Measurements from ENCODE around the gene TOX3. TPM values are rescaled to one million over a fixed set of nuclear protein-coding genes. Genes with fewer than 3 reads are reported as not detected.

TOX3 gene
- total and polyA plus RNA-seq, 2 of the 13 experiments (the other 11 are each of a cell fraction or from before 2014, with no cell fraction given), result 14.5 to 98.6 TPM

GRCh38 chr16:52389045-52389444, 157.9 kb downstream of the TOX3 start (continued):
- TF ChIP-seq ZNF281 (CRISPR knock-in tag; IDR thresholded peaks at IDR 0.05; ENCODE audit: borderline replicate concordance), result peak; percentile 63; the same call in 1 of the 2 replicates
- TF ChIP-seq NCOA2 (CRISPR knock-in tag; IDR thresholded peaks at IDR 0.05), result peak; percentile 19; the same call in 1 of the 2 replicates
- no peak for TF ChIP-seq TAF1 (CRISPR knock-in tag; IDR thresholded peaks at IDR 0.05)
- TF ChIP-seq, protein P1, sequence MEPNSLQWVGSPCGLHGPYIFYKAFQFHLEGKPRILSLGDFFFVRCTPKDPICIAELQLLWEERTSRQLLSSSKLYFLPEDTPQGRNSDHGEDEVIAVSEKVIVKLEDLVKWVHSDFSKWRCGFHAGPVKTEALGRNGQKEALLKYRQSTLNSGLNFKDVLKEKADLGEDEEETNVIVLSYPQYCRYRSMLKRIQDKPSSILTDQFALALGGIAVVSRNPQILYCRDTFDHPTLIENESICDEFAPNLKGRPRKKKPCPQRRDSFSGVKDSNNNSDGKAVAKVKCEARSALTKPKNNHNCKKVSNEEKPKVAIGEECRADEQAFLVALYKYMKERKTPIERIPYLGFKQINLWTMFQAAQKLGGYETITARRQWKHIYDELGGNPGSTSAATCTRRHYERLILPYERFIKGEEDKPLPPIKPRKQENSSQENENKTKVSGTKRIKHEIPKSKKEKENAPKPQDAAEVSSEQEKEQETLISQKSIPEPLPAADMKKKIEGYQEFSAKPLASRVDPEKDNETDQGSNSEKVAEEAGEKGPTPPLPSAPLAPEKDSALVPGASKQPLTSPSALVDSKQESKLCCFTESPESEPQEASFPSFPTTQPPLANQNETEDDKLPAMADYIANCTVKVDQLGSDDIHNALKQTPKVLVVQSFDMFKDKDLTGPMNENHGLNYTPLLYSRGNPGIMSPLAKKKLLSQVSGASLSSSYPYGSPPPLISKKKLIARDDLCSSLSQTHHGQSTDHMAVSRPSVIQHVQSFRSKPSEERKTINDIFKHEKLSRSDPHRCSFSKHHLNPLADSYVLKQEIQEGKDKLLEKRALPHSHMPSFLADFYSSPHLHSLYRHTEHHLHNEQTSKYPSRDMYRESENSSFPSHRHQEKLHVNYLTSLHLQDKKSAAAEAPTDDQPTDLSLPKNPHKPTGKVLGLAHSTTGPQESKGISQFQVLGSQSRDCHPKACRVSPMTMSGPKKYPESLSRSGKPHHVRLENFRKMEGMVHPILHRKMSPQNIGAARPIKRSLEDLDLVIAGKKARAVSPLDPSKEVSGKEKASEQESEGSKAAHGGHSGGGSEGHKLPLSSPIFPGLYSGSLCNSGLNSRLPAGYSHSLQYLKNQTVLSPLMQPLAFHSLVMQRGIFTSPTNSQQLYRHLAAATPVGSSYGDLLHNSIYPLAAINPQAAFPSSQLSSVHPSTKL (CRISPR knock-in tag; IDR thresholded peaks at IDR 0.05), result peak; percentile 39; the same call in 1 of the 2 replicates
- TF ChIP-seq, protein P2, sequence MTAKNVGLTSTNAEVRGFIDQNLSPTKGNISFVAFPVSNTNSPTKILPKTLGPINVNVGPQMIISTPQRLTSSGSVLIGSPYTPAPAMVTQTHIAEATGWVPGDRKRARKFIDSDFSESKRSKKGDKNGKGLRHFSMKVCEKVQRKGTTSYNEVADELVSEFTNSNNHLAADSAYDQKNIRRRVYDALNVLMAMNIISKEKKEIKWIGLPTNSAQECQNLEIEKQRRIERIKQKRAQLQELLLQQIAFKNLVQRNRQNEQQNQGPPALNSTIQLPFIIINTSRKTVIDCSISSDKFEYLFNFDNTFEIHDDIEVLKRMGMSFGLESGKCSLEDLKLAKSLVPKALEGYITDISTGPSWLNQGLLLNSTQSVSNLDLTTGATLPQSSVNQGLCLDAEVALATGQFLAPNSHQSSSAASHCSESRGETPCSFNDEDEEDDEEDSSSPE (CRISPR knock-in tag; IDR thresholded peaks at IDR 0.05), result no peak
- no peak for TF ChIP-seq ZKSCAN5 (CRISPR knock-in tag; IDR thresholded peaks at IDR 0.05)
- TF ChIP-seq GATAD2A (CRISPR knock-in tag; IDR thresholded peaks at IDR 0.05), result peak; percentile 23; the same call in 1 of the 2 replicates
- 0 out of 2 replicates have a peak, but pooled peaks have one; percentile 27 for TF ChIP-seq ZSCAN9 (CRISPR knock-in tag; IDR thresholded peaks at IDR 0.05; ENCODE audit: borderline replicate concordance)
- no peak for TF ChIP-seq ZNF232 (CRISPR knock-in tag; IDR thresholded peaks at IDR 0.05; ENCODE audit: borderline replicate concordance)
- TF ChIP-seq HNF1A (IDR thresholded peaks at IDR 0.05; ENCODE audit: low read depth), result peak; percentile 84
- TF ChIP-seq HNF1A (CRISPR knock-in tag; IDR thresholded peaks at IDR 0.05; ENCODE audit: borderline replicate concordance), result peak; percentile 33; the same call in 1 of the 2 replicates
- TF ChIP-seq SAP130 (CRISPR knock-in tag; IDR thresholded peaks at IDR 0.05; ENCODE audit: low read depth), result peak; percentile 14; the same call in 1 of the 2 replicates
- TF ChIP-seq TRAFD1 (CRISPR knock-in tag; IDR thresholded peaks at IDR 0.05; ENCODE audit: borderline replicate concordance), result no peak
- peak; percentile 11; the same call in 1 of the 2 replicates for TF ChIP-seq SOX5 (CRISPR knock-in tag; IDR thresholded peaks at IDR 0.05; ENCODE audit: borderline replicate concordance)
